Epithelial cell of esophagus (primary cell): Measurements from ENCODE around the gene SUGCT.

Experiments used
- DNase-seq: peaks from one replicate; pipeline ENCODE4 v3.0.0; 2010; ENCODE audit warnings: low read depth
- H3K4me3 ChIP-seq: 2 replicates; pipeline ENCODE4 v1.5.1; 2011; ENCODE audit warnings: mild to moderate bottlenecking, low read length, control low read depth
- TF ChIP-seq, protein P1 (sequence below): IDR thresholded peaks from 2 replicates; pipeline ENCODE4 v1.5.1; 2011; ENCODE audit warnings: low read depth, mild to moderate bottlenecking, low read length, control low read depth, inconsistent platforms; ENCODE audit not compliant: insufficient read depth; ENCODE audit errors: missing control alignments

SUGCT gene

DNA sequence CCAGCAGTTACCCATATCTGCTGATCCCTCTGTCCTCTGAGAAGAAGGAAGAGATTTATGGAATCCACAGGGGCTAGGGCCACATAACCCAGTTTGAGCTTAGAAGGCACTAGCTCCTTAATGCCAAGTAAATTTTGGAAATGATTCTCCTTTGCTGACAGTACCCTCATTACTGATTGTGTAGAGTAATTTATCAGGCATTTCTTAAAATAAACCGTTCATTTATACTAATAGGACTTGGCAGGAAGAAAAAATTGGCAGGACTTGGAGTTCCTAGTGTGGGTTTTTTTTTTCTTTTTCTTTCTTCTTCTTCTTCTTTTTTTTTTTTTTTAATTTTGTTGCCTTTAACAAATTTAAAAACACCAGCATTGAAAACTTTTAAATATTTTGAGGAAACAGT is 645.7 kb downstream of the SUGCT start:
- no peak for DNase-seq
- TF ChIP-seq, protein P1, sequence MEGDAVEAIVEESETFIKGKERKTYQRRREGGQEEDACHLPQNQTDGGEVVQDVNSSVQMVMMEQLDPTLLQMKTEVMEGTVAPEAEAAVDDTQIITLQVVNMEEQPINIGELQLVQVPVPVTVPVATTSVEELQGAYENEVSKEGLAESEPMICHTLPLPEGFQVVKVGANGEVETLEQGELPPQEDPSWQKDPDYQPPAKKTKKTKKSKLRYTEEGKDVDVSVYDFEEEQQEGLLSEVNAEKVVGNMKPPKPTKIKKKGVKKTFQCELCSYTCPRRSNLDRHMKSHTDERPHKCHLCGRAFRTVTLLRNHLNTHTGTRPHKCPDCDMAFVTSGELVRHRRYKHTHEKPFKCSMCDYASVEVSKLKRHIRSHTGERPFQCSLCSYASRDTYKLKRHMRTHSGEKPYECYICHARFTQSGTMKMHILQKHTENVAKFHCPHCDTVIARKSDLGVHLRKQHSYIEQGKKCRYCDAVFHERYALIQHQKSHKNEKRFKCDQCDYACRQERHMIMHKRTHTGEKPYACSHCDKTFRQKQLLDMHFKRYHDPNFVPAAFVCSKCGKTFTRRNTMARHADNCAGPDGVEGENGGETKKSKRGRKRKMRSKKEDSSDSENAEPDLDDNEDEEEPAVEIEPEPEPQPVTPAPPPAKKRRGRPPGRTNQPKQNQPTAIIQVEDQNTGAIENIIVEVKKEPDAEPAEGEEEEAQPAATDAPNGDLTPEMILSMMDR: no peak

DNA sequence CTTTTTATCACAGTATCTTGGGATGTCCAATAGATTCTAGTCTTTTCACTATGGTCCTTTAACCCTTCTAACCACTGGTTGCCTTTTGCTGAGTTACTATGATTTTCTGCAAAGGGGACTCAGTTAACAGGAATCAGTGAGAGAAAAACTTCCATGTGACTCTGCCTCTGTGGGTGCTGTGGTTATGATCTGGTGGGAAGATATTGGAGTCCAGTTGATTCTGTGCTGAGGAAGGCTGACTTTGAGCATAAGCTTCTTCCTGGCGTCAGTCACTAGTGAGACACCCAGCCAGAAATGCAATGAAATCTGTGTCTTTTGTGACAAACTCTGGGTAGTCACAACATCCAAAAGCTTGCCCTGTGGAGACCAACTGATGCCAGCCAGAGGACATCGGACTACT is 648.0 kb downstream of the SUGCT start:
- no peak for DNase-seq
- TF ChIP-seq, protein P1: no peak
- H3K4me3 ChIP-seq: no peak overlapping the region

More for the DNA sequence above, 645.7 kb downstream of the SUGCT start:
- no peak overlapping the region for H3K4me3 ChIP-seq

DNA sequence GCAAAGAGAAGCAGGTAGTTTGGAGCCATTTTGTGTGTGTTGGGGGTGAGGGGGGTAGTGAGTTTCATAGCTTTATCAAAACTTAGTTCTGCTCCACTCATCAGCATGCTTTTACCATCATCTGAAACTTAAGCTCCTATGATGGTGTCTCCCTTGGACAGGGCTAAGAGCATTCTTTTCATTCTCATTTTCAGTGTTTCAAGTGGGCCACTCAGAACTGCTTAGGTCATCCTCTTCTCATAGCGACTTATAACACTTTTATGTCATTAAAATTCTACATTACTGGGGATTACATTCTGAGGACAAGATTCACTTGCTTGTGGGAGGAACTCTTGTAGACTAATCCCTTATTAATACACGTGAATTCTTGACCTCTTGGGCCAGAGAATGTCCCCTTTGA is 649.4 kb downstream of the SUGCT start:
- TF ChIP-seq, protein P1: no peak
- H3K4me3 ChIP-seq: no peak overlapping the region
- DNase-seq: no peak

DNA sequence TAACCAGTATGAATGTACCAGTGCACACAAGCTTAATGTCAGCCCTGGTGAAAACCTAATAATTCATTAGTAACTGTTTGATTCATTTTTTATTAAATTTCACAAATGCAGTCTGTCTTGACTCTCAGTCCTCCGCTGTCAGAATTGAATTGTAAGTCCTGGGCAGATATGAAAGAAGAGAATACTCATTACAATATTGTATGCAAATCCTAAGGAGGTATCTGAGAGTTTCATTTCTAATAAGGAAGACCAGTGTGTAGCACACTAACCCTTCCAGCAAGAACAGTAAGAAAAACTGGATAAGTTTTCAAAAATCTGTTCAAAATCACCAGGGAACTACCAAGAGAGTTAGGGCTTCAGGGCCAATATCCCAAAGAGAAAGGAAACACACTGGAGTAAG is 652.1 kb downstream of the SUGCT start:
- DNase-seq: no peak
- TF ChIP-seq, protein P1: no peak
- H3K4me3 ChIP-seq: no peak overlapping the region

DNA sequence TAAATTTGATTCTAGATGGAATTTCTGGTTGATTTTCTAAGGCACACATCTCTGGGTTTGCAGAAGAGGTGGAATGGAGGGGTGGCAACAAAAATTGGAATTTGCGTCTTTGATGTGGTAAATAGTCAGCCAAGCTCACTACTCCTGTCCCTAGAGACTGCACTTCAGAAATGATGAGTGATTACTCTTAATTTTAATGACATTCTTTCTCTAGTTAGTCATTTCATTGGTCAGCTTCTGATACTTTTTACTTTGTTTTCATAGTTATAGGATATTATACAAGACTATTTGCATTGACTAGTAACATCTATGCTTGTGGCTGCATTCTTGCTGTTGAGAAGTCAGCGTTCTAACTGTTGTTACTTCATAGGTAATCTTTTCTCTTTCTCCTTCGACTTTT is 658.3 kb downstream of the SUGCT start:
- TF ChIP-seq, protein P1: no peak
- no peak overlapping the region for H3K4me3 ChIP-seq
- no peak for DNase-seq

DNA sequence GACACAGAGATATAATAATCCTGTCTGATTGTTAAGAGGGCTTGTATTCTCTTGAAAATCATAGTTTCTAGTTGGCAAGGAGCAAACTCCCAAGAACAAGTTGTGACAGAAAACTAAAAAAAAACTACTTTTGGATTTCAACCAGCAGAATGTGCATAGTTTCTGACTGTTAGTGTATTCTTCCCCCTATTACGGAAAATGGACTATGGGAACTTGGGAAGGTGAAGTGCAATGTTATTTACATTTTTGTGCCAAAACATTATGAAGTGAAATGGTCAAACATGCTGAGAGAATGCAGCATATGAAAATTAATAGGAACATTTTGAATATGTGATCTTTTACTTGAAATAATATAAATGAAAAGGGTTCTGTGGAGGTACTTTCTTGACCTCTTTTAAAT is 660.8 kb downstream of the SUGCT start:
- DNase-seq: no peak
- TF ChIP-seq, protein P1: no peak

DNA sequence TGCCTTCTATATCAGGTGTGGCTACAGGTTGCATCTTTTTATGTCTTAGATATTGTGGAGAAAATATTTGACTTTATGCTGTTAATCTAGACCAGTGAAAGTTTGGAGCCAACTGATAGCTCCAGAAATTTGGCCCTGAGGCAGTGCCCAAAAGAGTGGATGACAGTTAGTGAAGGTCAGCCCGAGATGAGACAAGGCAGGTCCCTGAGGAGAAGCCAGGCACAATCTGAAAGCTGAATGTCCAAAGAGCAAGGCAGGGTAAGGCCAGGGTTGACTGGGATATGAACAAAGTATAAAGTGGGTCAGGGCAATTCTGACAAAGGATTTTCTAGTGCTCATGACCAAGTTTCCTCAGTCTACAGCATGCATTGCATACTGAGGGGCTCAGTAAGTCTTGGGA is 661.9 kb downstream of the SUGCT start:
- DNase-seq: no peak
- TF ChIP-seq, protein P1: no peak
- H3K4me3 ChIP-seq: no peak overlapping the region

More for the DNA sequence above, 660.8 kb downstream of the SUGCT start:
- H3K4me3 ChIP-seq: no peak overlapping the region
